ENCODE results near the gene FMNL2. TPM values are rescaled to one million over a fixed set of nuclear protein-coding genes. Genes with fewer than 3 reads are reported as not detected.

The FMNL2 gene
- total RNA-seq, 1 donor from 2014 or later, result 41.7 TPM

- Mint-ChIP-seq H3K4me3 (ENCODE audit: unreplicated experiment) (no peak overlapping the region), H3K36me3 (ENCODE audit: low read depth, unreplicated experiment) (no peaks in the 10 kb centered on the region), H3K4me1 (ENCODE audit: unreplicated experiment) (peaks cover 9% of the 10 kb centered on the region), H3K27ac (ENCODE audit: unreplicated experiment) (no peak overlapping the region), H3K9me3 (ENCODE audit: unreplicated experiment) (no peaks in the 10 kb centered on the region), H3K27me3 (ENCODE audit: unreplicated experiment) (no peaks in the 10 kb centered on the region)
- DNase-seq (ENCODE audit: low spot score), result no peak
- no peak for TF ChIP-seq CTCF (IDR thresholded peaks at IDR 0.05; ENCODE audit: unreplicated experiment)
Measured at GRCh38 chr2:152355409-152355831, 20.4 kb downstream of the FMNL2 start.

DNA sequence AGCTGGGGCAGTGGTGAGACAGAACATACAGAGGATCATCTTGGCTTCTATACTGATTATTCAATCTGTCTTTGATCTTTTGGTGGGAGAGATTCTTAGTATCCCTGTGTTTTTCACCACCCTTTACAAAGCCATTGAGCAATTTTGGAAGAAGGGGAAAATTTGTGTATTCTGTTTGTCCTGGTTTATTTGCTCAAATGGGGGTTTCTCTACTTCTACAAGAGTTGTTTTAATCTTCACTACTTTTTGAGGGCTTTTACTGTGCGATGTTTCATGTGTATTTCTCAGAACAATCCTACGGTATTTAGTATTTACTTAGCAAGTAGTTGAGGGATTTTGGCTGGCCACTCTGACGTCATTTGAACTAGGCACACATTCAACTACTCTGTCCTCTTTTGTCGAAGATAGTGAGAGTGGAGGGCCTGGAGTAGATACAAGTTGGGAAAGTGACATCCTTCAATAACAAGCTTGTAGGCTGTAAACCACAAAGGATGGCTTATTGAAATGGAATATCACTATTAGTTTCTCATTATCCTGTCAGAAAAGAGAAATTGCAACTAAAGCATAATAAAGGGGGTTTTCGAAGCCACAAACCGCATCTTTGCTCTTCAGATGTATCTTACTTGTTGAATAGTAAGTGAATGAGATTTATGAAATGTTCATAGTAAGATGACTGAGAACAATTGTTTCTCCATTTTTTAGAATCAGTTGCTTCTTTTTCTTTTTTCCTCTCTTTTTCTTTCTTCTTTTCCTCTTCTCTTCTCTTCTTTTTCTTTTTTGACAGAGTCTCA is 24.8 kb downstream of the FMNL2 start:
- peaks cover 9% of the 10 kb centered on the region for H3K4me1 Mint-ChIP-seq (ENCODE audit: unreplicated experiment)
- H3K4me3 Mint-ChIP-seq (ENCODE audit: unreplicated experiment), result no peak overlapping the region
- no peaks in the 10 kb centered on the region for H3K27me3 Mint-ChIP-seq (ENCODE audit: unreplicated experiment)
- H3K36me3 Mint-ChIP-seq (ENCODE audit: low read depth, unreplicated experiment), result no peaks in the 10 kb centered on the region
- DNase-seq (ENCODE audit: low spot score), result no peak
- no peaks in the 10 kb centered on the region for H3K9me3 Mint-ChIP-seq (ENCODE audit: unreplicated experiment)
- H3K27ac Mint-ChIP-seq (ENCODE audit: unreplicated experiment), result no peak overlapping the region
- TF ChIP-seq CTCF (IDR thresholded peaks at IDR 0.05; ENCODE audit: unreplicated experiment), result no peak

- no peak for DNase-seq (ENCODE audit: low spot score)
- no peak for TF ChIP-seq CTCF (IDR thresholded peaks at IDR 0.05; ENCODE audit: unreplicated experiment)
- Mint-ChIP-seq H3K27ac (ENCODE audit: unreplicated experiment) (no peak overlapping the region), H3K27me3 (ENCODE audit: unreplicated experiment) (peaks cover 4% of the 10 kb centered on the region), H3K4me1 (ENCODE audit: unreplicated experiment) (peaks cover 16% of the 10 kb centered on the region), H3K4me3 (ENCODE audit: unreplicated experiment) (no peak overlapping the region), H3K36me3 (ENCODE audit: low read depth, unreplicated experiment) (no peaks in the 10 kb centered on the region), H3K9me3 (ENCODE audit: unreplicated experiment) (no peaks in the 10 kb centered on the region)
Measured at GRCh38 chr2:152363936-152364335, 29.0 kb downstream of the FMNL2 start.

DNA sequence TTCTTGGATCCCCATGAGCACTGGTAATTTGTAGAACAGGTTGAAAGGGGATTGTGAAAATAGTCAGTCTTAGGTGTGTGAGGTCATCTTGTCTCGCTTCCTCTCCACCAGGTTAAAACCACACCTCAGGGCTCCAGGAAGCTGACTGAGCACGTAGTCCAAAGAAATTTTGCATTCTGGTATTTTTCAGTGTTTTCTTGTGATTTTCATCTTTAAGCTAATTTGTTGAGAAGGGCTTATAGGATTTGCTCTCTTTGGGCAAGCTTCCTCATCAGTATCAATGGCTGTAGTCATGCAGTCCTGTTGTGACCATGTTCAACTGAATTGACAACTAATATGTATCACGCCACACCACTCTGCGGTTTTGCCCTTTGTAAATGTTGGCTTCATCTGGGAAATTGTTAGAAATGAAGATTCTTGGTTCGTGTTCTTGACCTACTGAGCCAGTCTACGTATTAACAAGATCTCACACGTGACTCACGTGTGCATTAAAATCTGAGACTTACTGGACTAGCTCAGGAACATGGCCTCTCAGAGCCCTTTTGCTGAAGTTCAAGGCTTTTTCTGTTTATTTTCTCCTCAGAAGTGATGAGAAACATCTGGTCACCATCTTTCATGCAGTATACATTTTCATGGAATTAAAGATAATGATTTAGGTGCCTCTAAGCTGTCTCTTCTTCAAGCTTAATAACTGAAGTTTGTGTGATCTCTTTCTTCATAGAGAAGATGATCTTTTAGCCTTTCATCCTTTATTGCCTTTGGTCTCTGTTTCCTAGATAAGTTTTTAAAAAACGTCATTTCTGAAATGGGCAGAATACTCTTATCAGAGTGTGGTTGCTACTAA is 32.8 kb downstream of the FMNL2 start:
- Mint-ChIP-seq H3K9me3 (ENCODE audit: unreplicated experiment) (no peaks in the 10 kb centered on the region), H3K27ac (ENCODE audit: unreplicated experiment) (no peak overlapping the region), H3K27me3 (ENCODE audit: unreplicated experiment) (peaks cover 5% of the 10 kb centered on the region), H3K36me3 (ENCODE audit: low read depth, unreplicated experiment) (no peaks in the 10 kb centered on the region), H3K4me3 (ENCODE audit: unreplicated experiment) (no peak overlapping the region), H3K4me1 (ENCODE audit: unreplicated experiment) (peaks cover 23% of the 10 kb centered on the region)
- no peak for TF ChIP-seq CTCF (IDR thresholded peaks at IDR 0.05; ENCODE audit: unreplicated experiment)
- DNase-seq (ENCODE audit: low spot score), result no peak

All from endothelial cell (in vitro differentiated cells).